GM19324 (cell line): ENCODE measurements around the gene RAPGEF5.
"Not testable (repeated sequence)": the region's sequence is repeated elsewhere in the genome, so short reads cannot be mapped to it uniquely, and the experiment has no call there.

Experiments used
- ATAC-seq: cut with Tn5 transposase; IDR thresholded peaks from one replicate; pipeline ENCODE4 v1.9.1; 2021; ENCODE audit warnings: mild to moderate bottlenecking, moderate library complexity; ENCODE audit not compliant: unreplicated experiment, low FRiP score

Gene RAPGEF5

GRCh38 chr7:22108151-22108845, 248.7 kb downstream of the RAPGEF5 start:
- no peak for ATAC-seq

- ATAC-seq = no peak
Measured at GRCh38 chr7:22105550-22105949, 251.4 kb downstream of the RAPGEF5 start.

- ATAC-seq = no peak
Measured at GRCh38 chr7:22094413-22095342, 262.3 kb downstream of the RAPGEF5 start.

GRCh38 chr7:22093936-22094335, 263.0 kb downstream of the RAPGEF5 start:
- no peak for ATAC-seq

GRCh38 chr7:22093001-22093400, 264.0 kb downstream of the RAPGEF5 start:
- no peak for ATAC-seq

- not testable (repeated sequence) for ATAC-seq
Measured at GRCh38 chr7:22090958-22091525, 265.9 kb downstream of the RAPGEF5 start.

- no peak for ATAC-seq
Measured at GRCh38 chr7:22090512-22090911, 266.4 kb downstream of the RAPGEF5 start.

GRCh38 chr7:22090107-22090506, 266.8 kb downstream of the RAPGEF5 start:
- no peak for ATAC-seq

- no peak for ATAC-seq
Measured at GRCh38 chr7:22088827-22089226, 268.1 kb downstream of the RAPGEF5 start.

GRCh38 chr7:22087861-22088260, 269.1 kb downstream of the RAPGEF5 start:
- ATAC-seq = no peak

GRCh38 chr7:22083704-22084240, 273.2 kb downstream of the RAPGEF5 start:
- no peak for ATAC-seq

GRCh38 chr7:22082886-22083703, 273.9 kb downstream of the RAPGEF5 start:
- ATAC-seq = peak; percentile 98

GRCh38 chr7:22082553-22082885, 274.4 kb downstream of the RAPGEF5 start:
- peak; percentile 21 for ATAC-seq

- not testable (repeated sequence) for ATAC-seq
Measured at GRCh38 chr7:22080219-22080618, 276.7 kb downstream of the RAPGEF5 start.

GRCh38 chr7:22078872-22079271, 278.1 kb downstream of the RAPGEF5 start:
- ATAC-seq = not testable (repeated sequence)

- ATAC-seq = no peak
Measured at GRCh38 chr7:22075561-22075960, 281.4 kb downstream of the RAPGEF5 start.

- no peak for ATAC-seq
Measured at GRCh38 chr7:22074897-22075296, 282.1 kb downstream of the RAPGEF5 start.
